ENCODE results near the gene VTA1.

GRCh38 chr6:142155895-142156757 lies 9.1 kb downstream of the VTA1 start:
- TF ChIP-seq ZNF274 (IDR thresholded peaks at IDR 0.05; ENCODE audit: low read depth, low read length) (no peak), YY1 (IDR thresholded peaks at IDR 0.05; ENCODE audit: insufficient read depth, insufficient read length) (no peak), SUZ12 (IDR thresholded peaks at IDR 0.05; ENCODE audit: extremely low read depth, insufficient read depth, insufficient read length) (no peak)
